GM12892 (cell line): ENCODE data around the gene IGLL5.

ENCODE experiments used
- POLR2A ChIP-seq: IDR thresholded peaks from 2 replicates; pipeline ENCODE4 v1.6.1; 2011; ENCODE audit warnings: low read depth, low read length, control low read depth
- POLR2AphosphoS5 ChIP-seq: IDR thresholded peaks from 2 replicates; pipeline ENCODE4 v1.6.1; 2011; ENCODE audit warnings: low read depth, low read length, control low read depth
- TAF1 ChIP-seq: IDR thresholded peaks from 2 replicates; pipeline ENCODE4 v1.6.1; 2011; ENCODE audit warnings: low read depth, mild to moderate bottlenecking, control low read depth, low read length, borderline replicate concordance

DNA sequence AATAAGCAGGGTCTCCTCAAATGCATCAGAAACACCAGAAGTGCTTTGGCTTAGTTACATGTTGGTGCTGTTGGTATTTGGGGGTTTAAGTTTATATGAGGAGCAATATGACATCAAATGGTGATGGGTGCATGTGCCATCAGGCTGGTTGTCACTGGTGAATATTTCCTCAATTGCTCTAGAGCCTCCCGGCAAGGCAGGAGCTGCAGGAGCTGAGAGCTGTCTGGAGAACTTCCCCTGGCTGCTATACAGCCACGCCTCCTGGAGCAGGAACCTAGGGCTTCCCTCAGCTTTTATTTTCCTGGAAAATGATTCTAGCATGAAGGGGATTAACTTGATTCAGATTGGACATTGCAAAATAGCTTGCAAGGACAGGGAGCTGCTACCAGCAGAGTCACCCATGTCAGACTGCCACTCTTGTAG, 15.8 kb downstream of the IGLL5 start:
- TF ChIP-seq POLR2A = no peak
- TF ChIP-seq POLR2AphosphoS5 = no peak
- no peak for TF ChIP-seq TAF1
